Fibroblast of skin of abdomen (primary cell): ENCODE data around the gene S100A16.
A peak's percentile ranks its signal among the peaks of the same experiment; 100 is the strongest.
"Not testable (repeated sequence)": the region's sequence is repeated elsewhere in the genome, so short reads cannot be mapped to it uniquely, and the experiment has no call there.

Experiments used
- DNase-seq: peaks from one replicate; pipeline ENCODE4 v3.0.0-alpha.2; 2013

Gene S100A16

DNA sequence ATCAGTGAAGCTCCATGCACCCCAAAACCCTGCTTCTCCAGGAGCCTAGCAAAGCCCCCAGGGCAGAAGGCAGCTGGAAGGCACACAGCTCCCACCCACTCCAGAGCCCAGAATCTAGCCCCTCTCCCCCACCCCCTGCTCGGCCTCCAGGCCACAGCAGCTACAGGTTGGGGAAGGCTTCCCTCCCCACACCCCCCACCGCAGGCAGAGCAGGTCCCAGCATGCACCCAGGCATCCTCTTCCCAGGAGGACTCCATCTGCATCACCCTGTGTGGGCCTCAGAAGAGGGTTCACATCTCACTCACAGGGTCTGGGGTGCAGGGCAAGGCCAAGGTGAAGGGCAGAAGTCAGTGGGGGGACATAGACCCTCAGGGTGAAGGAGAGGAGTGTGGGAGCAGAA is 2.5 kb upstream of the S100A16 start:
- no peak for DNase-seq

GRCh38 chr1:153614906-153615305 is 2.0 kb upstream of the S100A16 start:
- no peak for DNase-seq

- no peak for DNase-seq
Observed at GRCh38 chr1:153614189-153614900, 1.4 kb upstream of the S100A16 start.

DNA sequence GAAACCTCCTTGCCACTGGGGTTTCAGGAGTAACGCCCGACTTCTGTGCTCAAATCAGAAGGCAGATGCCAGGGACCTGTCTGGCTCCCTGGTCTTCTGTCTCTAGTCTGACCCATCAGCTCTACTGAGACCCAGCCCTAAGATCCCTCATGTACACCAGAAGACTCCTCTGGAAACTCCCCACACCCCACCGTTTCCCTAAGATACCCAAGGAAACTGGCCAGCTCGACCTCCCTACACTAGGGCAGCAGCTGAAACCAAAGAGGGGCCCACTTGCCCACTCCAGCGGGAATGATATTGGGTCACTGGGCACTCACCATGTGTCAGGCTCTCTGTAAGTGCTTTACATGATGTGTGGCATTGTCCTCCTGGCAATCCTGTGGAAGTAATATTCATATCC is 469 bp upstream of the S100A16 start:
- no peak for DNase-seq

GRCh38 chr1:153612111-153612754 is 704 bp downstream of the S100A16 start:
- no peak for DNase-seq

- DNase-seq, result no peak
Observed at GRCh38 chr1:153611356-153611755, 1.6 kb downstream of the S100A16 start.

DNA sequence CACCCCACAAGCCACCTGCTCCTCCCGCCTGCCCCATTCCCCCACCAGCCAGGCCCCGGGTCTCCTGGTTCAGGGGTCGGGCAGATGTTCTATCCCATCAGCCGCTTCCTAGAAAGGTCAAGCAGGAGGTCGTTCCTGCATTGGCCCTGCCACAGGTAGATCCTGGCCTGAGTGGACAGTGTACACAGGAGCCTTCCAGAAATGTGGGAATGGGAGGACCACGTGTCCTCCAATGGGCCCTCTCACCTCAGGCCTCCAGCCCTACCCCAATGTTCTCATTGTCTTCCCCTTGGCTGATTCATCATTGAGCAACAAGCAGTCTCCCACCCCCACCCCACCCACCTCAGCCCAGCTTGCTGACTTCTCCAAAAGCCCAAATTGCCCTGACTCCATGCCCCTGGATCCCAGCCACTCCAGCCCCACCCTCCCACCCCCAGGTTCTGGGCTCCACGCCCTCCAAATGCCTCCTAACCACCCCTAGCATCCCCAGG is 2.1 kb downstream of the S100A16 start:
- no peak for DNase-seq

GRCh38 chr1:153610334-153610733 is 2.6 kb downstream of the S100A16 start:
- no peak for DNase-seq

DNA sequence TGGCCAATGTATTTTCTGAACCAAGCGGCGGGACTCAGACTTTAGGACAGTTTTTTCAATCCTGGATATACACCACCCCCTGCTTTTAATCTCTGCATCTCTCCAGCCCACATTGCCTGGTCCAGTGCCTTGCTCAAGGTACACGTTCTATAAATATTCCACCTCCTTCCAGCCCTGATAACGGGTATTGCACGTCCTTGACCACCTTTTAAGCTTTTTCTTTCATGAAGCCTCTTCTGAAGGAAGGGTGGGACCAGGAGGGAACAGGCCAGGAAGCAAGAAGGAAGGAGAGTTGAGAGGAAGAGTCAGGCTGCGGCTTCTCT is 3.4 kb downstream of the S100A16 start:
- no peak for DNase-seq

DNA sequence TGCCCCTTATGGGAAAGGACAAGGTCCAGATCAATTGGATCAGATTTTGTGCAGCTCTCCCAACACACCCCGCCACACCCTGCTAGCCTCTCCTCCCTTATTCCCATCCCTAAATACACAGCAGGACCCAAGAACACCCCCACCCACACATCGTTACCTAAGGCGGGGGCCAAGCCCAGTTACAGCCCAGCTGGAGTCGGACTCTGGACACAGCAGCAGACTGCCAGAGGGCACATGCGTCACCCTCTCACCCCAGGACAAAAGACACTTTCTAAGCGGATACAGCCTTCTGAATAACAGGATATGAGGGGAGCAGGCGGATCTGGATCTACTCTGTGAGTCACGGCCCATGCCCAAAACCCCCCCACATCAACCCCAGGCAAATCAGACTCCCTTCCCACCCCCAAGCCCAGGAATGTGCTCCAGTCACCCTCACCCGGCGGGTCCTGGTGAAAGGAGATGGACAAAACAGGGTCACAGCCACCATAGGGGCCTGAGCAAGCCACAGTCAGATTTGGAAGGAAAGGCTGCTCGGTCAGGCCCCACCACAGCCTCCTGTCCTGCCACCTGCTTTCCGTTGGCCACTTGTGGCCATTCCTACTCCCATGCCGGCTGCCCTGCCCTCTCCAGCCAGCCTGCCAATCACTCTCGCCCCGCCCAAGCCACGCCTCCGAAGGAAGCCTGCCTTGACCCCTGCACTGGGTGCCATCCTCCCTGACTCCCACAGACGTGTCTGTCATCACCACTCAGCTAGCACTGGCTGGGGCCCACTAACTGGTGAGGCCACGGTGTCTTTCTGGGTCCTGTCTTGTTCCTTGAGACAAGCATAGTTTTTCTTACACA is 4.0 kb downstream of the S100A16 start:
- peak; percentile 84 for DNase-seq

GRCh38 chr1:153608089-153608682 is 4.8 kb downstream of the S100A16 start:
- no peak for DNase-seq

GRCh38 chr1:153607381-153607780 is 5.6 kb downstream of the S100A16 start:
- DNase-seq, result no peak

- DNase-seq, result no peak
Observed at GRCh38 chr1:153606194-153606593, 6.7 kb downstream of the S100A16 start.

DNA sequence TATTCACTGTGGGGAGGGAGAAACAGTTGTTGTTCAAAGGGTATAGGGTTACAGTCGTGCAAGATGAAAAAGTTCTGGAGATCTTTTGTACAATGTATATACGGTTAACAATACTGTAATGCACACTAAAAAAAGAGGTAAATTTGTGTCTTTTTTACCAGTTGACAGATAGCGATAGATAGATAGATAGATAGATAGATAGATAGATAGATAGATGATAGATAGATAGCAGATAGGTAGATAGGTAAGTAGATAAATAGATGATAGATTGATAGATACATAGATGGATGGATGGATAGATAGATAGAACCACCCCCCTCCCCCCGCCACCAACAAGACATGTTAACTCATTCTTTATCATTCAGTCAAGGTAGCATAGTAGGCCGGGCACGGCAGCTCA is 10.2 kb downstream of the S100A16 start:
- DNase-seq, result no peak

GRCh38 chr1:153599847-153600246 is 13.1 kb downstream of the S100A16 start:
- no peak for DNase-seq

DNA sequence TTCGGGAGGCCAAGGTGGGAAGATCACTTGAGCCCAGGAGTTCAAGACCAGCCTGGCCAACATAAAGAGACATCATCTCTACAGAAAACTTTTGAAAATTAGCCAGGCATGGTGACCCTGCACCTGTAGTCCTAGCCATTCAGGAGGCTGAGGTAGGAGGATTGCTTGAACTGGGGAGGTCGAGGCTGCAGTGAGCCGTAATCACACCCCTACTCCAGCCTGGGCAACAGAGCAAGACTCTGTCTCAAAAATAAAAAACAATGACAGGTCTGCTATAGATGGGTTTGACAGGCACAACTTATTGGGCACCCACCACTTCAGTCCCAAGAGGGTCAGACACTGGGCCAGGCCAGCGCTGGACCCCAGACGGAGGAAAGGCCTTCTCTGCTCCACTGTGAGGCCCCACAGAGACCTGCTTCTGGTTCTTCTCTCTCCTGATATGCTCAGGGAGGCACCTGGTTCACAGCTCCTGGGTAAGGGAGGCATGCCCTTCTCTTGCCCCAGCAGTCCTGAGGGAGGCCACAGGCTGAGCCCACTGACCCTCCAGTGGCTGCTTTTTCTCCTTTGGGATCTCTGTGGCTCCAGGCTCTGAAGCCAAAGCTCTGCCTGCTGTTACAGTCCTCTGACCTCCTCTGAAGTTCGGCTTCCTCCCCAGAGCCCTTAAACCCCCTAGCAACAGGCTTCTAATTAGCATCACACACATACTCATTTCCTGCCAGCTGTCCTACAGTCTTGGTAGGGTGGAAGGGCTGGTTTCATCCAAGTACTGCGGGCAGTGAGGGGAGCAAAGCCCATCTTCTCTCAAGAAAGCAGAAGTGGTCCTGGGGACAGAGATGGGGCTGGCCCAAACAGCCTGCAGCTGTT is 14.4 kb downstream of the S100A16 start:
- peak; percentile 75 for DNase-seq

- DNase-seq, result no peak
Observed at GRCh38 chr1:153597206-153597605, 15.7 kb downstream of the S100A16 start.

- no peak for DNase-seq
Observed at GRCh38 chr1:153592748-153593147, 20.2 kb downstream of the S100A16 start.

GRCh38 chr1:153588482-153588881 is 24.5 kb downstream of the S100A16 start:
- no peak for DNase-seq

DNA sequence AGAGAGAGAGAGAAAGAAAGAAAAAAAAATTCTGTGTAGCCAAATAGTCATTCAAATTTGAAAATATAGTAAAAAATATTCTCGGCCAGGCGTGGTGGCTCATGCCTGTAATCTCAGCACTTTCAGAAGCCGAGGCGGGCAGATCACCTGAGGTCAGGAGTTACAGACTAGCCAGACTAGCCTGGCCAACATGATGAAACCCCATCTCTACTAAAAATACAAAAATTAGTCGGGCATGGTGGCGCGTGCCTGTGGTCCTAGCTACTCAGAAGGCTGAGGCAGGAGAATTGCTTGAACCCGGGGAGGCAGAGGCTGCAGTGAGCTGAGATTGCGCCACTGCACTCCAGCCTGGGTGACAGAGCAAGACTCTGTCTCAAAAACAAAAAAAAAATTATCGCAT is 24.9 kb downstream of the S100A16 start:
- DNase-seq, result not testable (repeated sequence)

DNA sequence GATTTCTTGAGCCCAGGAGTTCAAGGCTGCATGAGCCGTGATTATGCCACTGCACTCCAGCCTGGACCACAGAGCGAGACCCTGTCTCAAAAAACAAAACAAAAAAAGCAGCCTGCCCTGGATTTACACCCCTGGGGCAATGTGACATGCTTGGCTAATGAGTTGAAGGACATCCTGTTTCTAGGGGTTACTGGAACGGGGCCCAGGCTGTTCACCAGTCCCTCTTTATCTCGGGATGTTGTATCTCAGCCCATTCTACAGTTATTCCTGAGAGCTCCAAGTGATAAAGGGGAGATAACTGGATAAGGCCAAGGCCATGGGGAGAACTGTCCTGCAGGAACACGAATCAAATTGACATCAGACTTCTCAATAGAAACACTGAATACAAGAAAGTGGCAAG is 25.6 kb downstream of the S100A16 start:
- DNase-seq, result no peak

DNA sequence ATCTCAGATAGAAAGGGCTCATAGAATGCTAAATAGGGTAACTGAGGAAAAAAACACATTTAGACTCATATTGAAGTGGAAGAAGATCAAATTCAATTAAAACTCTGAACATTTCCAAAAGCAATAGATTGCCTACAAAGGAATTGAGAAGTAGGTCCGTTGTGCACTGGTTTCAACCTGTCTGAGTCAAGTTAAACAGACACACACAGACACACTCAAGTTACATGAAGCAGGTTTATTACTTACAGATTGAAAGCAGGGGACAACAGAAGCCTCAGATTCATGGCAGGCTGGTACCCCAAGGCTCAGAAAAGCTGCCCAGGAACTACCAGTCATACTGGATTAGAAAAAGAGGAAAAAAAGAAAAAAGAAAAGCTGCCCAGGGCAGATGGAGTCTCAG is 26.6 kb downstream of the S100A16 start:
- no peak for DNase-seq
